Activated T-helper 1 cell treated with anti-CD3 and anti-CD28 coated beads, Interleukin-2, amount 50 U/mL, for 16 hours (primary cell): Measurements from ENCODE around the gene ANKMY1.
"Not testable (repeated sequence)": the region's sequence is repeated elsewhere in the genome, so short reads cannot be mapped to it uniquely, and the experiment has no call there.

Experiments used
- DNase-seq, 2 donors: peaks; one replicate each; pipeline ENCODE4 v3.0.0-alpha.2; 2020; ENCODE audit warnings: low read depth in 1 of 2, low spot score in 1 of 2

Gene ANKMY1

GRCh38 chr2:240569523-240569997, 11.8 kb upstream of the ANKMY1 start:
- no peak for DNase-seq

DNA sequence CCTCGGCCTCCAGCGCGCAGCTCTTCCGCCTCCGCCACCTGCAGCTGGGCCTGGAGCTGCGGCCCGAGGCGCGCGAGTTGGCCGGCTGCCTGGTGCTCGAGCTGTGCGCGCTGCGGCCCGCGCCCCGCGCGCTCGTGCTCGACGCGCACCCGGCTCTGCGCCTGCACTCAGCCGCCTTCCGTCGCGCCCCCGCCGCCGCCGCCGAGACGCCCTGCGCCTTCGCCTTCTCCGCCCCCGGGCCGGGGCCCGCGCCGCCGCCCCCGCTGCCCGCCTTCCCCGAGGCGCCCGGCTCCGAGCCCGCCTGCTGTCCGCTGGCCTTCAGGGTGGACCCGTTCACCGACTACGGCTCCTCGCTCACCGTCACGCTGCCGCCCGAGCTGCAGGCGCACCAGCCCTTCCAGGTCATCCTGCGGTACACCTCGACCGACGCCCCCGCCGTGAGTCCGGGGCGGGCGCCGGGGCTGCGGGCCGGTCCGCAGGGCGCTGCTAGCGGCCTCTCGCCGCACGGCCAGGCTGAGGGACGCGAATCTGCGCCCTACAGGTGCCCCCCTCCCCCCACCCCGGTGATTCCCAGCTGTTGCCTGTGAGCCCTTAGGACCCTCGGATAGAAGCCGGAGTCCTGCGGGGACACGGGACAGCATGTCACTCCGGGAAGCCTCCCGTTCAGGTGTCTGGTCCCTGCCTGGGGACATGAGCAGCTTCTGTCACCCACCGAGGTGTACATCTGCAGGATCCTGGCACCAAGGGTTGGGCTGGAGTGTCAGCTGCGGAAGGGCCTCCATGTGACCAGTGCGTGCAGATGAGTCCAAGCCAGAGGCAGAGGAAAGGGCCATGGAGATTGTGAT, 11.1 kb upstream of the ANKMY1 start:
- DNase-seq: peak in 1 of 2 donors; percentile 7

DNA sequence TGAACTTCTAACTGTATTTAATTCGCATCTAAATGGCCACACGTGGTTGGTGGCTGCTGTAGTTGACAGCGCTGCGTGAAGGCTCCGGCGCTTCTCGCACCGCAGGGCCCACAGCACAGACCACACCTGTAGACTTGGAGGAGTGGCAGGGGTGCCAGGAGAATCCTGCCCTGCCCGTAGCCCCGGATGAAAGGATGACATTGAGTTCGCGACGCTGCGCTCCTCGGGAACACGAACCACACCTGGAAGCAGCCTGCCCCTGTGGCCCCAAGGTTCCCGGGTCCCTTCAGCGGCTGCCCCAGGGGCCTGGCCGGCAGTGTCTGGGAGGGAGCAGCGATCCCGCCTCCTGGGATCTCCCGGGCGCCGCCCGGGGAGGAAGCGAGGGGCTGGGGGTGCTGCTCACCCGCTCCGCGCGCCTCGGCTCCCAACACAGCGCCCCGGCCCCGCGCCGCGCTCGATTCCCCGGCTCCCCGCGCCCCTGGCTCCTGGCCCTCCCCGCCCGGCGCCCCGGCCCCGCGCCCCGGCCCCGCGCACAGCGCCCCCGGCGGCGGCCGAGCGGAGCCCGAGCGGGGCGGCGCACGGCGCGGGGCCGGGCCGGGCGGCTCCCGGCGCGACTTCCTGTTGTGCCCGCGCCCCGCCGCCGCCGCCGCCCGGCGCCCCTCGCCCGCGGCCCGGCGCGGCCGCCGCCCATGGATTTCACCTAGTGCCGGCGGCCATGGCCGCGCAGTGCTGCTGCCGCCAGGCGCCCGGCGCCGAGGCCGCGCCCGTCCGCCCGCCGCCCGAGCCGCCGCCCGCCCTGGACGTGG, 10.3 kb upstream of the ANKMY1 start, which contains the start of gene RNPEPL1:
RNPEPL1 (plus strand) TSS at position 613 of the 806 bp plus-strand sequence; CDS start at position 716, 103 bp downstream.
- DNase-seq: peak in 1 of 2 donors; percentile 46

DNA sequence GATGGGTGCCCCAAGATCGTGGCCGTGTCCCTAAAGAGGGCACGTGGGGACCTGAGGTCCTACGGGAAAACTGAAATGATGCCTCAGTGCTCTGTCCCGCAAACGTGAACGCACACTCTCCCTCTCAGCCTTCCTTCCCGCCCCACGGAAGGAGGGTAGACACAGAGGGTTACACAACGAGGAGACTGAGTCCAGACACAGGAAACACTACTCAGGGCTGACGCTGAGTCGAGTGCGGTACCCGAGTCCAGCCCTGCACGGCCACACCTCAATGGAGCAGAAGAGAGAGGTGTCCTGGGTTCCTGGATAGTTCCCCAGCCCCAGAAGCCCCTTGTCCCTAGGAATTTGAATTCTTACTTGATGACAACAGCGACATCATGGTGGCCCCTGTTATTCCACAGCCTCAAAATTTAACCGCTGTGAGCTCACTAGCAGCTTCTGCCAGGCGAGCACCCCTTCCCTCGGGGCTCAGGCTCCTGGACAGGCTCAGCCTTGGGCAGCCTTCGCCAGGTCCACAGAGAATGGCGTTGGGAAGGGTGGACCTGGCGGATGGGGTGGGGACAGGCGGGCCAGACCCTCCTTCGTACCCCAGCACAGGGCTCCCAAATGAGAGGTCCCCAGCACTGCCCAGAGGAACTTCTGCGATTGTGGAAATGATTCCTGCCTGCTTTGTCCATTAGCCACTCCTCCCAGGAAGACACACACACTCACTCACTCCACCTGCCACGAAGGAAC, 9.5 kb upstream of the ANKMY1 start:
- peak in 1 of 2 donors; percentile 5 for DNase-seq

DNA sequence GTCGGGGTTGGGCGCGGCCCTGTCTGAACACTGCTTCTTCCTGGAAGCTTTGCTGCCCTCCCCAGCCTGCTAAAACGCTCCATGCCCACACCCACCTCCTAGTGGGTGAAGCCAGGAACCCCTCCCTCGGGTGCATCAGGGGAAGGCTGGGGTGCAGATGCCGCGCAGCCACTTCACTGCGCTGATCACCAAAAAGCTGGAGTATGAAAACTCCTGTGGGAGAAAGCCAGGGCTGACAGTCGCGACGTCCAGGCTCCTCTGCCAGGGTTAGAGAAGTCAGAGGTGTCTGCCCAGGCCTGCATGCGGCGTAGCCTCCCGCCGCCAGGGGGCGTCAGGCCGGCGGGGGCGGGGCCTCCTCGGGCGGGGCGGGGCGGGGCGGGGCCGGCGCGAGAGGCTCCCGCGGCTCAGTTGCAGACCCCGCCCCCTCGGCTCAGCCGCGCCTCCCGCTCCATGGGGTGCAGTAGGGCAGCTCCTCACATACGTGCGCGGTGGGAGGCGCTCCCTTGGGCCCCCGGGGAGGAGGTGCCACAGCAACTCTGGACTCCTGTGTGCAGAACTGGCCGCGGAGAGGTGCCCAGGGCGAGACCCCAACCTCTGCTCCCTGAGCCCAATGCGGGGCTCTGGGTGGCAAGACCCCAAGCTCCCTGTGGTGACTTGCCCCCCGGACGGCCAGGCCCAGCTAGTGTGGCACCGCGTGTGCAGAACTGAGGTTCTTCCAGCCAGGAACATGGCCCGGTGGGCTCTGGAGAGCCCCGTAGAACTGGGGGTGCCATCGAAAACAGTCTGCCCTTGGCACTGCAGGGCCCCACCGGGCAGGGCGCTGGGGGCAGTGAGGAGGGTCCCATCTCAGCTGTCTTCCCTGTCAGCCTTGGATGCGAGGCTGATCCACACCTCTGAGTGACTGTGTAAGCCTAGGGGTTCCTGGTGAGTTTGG, 8.7 kb upstream of the ANKMY1 start:
- DNase-seq: peak; percentile 91

GRCh38 chr2:240565333-240566202, 7.8 kb upstream of the ANKMY1 start:
- DNase-seq: peak; percentile 81 to 86

- no peak for DNase-seq
These were observed 7.0 kb upstream of the ANKMY1 start for GRCh38 chr2:240564561-240565332.

DNA sequence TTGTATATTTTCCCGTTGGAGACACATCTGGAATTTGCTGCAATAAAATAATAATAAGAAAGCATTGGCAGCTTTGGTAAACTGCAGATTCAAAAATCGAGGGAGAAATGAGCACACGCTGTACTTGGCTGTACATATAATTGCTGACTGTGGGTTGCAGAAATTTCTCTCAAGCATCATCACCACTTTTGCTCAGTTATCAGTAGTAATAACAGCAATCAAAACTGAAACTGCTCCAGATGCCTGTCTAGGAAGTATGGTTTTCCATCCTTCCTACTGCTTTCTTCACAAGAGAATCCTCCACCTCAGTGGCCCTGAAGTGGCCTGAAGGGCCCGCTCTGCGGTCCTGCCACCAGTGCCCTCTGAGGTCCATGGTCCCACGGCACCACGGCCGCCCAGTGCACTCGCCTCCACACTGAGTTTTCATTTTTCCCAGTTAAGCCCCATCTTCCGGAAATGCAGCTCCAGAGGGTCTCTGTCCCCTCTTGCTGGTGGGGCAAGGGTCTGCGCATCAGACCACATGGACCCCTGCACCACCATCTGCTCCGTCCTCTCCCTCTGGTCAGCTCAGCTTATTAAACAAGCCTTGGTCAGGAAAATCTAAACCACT, 6.3 kb upstream of the ANKMY1 start:
- no peak for DNase-seq

GRCh38 chr2:240563231-240563630, 5.4 kb upstream of the ANKMY1 start:
- DNase-seq: not testable (repeated sequence)

GRCh38 chr2:240561325-240561971, 3.7 kb upstream of the ANKMY1 start:
- DNase-seq: no peak

GRCh38 chr2:240560480-240561324, 2.9 kb upstream of the ANKMY1 start:
- peak; percentile 99 to 100 for DNase-seq

- DNase-seq: peak; percentile 76 to 85
These were observed 2.3 kb upstream of the ANKMY1 start, which contains the start of gene DUSP28 for GRCh38 chr2:240560084-240560479. Gene DUSP28, plus strand, starts transcription at chr2:240560357. Its CDS starts 328 bp downstream, at chr2:240560685.

DNA sequence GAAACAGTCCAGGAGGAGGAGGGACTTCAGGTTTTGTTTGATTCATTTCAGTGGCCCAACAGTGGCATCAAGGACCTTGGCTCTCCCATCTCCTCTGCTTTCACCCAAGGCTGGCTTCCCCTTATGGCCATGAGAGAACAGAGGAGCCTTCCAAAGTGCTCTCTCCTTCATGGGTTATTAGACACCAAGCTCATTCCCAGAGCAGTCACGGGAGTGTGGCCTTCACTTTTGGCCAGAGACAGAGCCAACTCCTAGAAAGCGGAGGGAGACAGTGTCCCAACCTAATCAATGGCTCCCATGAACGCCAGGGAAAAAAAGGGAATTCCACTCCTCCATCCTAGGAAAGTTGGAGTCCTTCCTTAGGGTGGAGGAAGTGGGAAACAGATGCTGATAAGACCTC, 1.5 kb upstream of the ANKMY1 start:
- no peak for DNase-seq

GRCh38 chr2:240558236-240558761, 511 bp upstream of the ANKMY1 start:
- DNase-seq: no peak

DNA sequence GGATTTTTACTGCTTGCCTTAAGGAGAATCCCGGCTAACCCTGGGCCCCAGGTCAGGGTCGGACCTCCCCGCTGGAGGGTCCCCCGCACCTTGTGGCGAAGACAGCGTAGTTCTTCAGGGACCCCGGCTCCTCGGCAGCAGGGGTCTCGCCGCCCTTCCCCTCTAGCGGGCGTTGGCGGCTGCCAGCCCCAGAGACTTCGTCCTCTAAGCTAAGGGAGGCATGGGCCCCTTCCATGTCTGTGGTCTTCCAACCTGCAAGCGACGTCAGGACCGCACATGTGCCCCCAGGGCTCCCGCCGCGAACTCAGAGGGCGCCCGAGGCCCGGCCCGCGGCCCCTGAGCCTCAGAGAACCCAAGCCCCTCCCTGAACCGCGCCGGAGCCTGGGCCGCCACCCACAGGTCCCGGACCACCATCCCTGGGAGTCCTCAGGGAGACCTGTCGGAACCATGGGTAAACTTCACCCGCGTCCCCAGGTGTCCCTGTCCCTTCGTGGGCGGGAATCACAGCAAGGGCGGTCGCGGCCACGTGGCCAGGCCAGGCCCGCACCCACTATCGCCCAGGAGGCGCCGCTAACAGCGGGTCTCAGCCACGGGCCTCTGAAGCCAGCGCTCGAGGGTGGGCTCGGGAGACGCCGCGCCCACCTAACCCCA, 562 bp downstream of the ANKMY1 start:
- no peak for DNase-seq
